Measurements from ENCODE around the gene OTUD4. TPM values are rescaled to one million over a fixed set of nuclear protein-coding genes. Genes with fewer than 3 reads are reported as not detected.
"Not testable (repeated sequence)": the region's sequence is repeated elsewhere in the genome, so short reads cannot be mapped to it uniquely, and the experiment has no call there.

OTUD4 gene, protein sequence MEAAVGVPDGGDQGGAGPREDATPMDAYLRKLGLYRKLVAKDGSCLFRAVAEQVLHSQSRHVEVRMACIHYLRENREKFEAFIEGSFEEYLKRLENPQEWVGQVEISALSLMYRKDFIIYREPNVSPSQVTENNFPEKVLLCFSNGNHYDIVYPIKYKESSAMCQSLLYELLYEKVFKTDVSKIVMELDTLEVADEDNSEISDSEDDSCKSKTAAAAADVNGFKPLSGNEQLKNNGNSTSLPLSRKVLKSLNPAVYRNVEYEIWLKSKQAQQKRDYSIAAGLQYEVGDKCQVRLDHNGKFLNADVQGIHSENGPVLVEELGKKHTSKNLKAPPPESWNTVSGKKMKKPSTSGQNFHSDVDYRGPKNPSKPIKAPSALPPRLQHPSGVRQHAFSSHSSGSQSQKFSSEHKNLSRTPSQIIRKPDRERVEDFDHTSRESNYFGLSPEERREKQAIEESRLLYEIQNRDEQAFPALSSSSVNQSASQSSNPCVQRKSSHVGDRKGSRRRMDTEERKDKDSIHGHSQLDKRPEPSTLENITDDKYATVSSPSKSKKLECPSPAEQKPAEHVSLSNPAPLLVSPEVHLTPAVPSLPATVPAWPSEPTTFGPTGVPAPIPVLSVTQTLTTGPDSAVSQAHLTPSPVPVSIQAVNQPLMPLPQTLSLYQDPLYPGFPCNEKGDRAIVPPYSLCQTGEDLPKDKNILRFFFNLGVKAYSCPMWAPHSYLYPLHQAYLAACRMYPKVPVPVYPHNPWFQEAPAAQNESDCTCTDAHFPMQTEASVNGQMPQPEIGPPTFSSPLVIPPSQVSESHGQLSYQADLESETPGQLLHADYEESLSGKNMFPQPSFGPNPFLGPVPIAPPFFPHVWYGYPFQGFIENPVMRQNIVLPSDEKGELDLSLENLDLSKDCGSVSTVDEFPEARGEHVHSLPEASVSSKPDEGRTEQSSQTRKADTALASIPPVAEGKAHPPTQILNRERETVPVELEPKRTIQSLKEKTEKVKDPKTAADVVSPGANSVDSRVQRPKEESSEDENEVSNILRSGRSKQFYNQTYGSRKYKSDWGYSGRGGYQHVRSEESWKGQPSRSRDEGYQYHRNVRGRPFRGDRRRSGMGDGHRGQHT
- 10 to 100 TPM; 33.7 to 44.8 (median 35.9) TPM for total RNA-seq

DNA sequence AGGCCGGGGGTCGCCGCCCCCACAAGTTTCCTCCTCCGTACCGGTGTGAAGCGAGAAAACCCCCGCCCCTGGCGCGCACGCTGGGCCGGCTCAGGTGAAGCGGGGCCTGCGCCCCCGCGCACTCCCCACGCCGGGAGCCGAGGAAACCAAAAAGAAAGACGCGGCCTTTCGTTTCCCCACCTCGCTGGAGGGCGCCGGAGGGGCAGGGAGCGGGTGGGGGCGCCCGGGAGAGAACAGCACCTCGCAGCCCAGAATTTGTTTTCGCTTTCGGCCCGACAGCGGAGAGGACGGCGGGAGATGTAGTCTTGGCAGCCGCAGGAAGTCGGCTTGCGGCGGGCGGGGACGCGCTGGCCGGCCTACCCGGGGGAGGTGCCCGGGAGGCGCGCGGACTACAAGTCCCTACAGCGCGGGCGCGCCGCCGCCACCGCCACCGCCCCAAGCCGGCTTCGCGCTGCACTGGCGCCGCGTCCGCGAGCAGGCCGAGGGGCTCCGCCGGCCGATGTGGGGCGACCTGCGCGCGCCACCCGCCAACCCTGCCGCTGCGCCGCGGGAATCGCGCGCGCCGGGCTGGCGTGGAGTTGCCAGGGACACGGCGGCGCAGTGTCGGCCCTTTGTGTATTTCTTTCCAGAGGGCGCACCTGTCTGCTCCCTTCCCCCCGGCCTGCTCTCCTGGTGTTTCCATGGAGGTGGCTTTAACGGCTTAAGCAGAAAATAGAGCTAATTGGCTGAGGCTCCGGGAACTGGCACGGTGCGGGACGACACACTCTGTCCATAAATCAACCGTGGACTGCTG lies at the start of gene OTUD4:
Gene OTUD4, minus strand, starts transcription at position 292 of the 793 bp plus-strand sequence. CDS start 616 bp downstream, outside the sequence.
- 0 to 1% methylated on average over 20 to 43 of the region's 94 CpGs for WGBS, 2 donors
- H3K9me3 ChIP-seq, result no peaks in the 10 kb centered on the region
- peak within 1 kb of the TSS; percentile 92 to 100 (median 99) for H3K27ac ChIP-seq
- no peaks in the 10 kb centered on the region for H3K27me3 ChIP-seq
- DNase-seq (ENCODE audit: low spot score in 2 of 2), result peak; percentile 86 to 87
- peaks cover 0 to 42% (median 24%) of the 10 kb centered on the region in 4 donors for H3K4me1 ChIP-seq
- no peaks in the 10 kb centered on the region for H3K36me3 ChIP-seq
- peak within 1 kb of the TSS; percentile 73 to 100 (median 94) for H3K4me3 ChIP-seq
- peak in 1 of 2 donors; percentile 94 for TF ChIP-seq EP300 (IDR thresholded peaks at IDR 0.05)
- peak; percentile 58 to 75 for TF ChIP-seq POLR2A (IDR thresholded peaks at IDR 0.05)
- TF ChIP-seq, protein P1, sequence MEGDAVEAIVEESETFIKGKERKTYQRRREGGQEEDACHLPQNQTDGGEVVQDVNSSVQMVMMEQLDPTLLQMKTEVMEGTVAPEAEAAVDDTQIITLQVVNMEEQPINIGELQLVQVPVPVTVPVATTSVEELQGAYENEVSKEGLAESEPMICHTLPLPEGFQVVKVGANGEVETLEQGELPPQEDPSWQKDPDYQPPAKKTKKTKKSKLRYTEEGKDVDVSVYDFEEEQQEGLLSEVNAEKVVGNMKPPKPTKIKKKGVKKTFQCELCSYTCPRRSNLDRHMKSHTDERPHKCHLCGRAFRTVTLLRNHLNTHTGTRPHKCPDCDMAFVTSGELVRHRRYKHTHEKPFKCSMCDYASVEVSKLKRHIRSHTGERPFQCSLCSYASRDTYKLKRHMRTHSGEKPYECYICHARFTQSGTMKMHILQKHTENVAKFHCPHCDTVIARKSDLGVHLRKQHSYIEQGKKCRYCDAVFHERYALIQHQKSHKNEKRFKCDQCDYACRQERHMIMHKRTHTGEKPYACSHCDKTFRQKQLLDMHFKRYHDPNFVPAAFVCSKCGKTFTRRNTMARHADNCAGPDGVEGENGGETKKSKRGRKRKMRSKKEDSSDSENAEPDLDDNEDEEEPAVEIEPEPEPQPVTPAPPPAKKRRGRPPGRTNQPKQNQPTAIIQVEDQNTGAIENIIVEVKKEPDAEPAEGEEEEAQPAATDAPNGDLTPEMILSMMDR (IDR thresholded peaks at IDR 0.05), result peak in 2 of 5 experiments; percentile 17 to 46

DNA sequence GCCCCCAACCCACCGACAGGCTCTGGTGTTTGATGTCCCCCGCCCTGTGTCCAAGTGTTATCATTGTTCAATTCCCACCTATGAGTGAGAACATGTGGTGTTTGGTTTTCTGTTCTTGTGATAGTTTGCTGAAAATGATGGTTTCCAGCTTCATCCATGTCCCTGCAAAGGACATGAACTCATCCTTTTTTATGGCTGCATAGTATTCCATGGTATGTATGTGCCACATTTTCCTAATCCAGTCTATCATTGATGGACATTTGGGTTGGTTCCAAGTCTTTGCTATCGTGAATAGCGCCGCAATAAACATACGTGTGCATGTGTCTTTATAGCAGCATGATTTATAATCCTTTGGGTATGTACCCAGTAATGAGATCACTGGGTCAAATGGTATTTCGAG lies 42.8 kb upstream of the OTUD4 start:
- H3K27me3 ChIP-seq; DNase-seq (ENCODE audit: low spot score in 2 of 2); H3K4me3 ChIP-seq; H3K4me1 ChIP-seq; H3K27ac ChIP-seq; H3K9me3 ChIP-seq; H3K36me3 ChIP-seq: not testable (repeated sequence)
- WGBS, 2 donors, result 91 to 94% methylated on average over 7 of the region's 7 CpGs

DNA sequence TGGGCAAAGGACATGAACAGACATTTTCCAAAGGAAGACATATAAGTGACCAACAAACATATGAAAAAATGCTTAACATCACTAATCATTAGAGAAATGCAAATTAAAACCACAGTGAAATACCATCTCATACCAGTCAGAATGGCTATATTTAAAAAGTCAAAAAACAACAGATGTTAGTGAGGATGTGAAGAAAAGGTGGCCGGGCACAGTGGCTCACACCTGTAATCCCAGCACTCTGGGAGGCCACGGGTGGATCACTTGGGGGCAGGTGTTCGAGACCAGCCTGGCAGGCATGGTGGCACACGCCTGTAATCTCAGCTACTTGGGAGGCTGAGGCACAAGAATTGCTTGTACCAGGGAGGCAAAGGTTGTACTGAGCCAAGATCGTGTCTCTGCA lies 41.1 kb upstream of the OTUD4 start:
- 86 to 87% methylated on average over 5 of the region's 5 CpGs for WGBS, 2 donors
- H3K4me3 ChIP-seq; H3K36me3 ChIP-seq; H3K27me3 ChIP-seq; H3K9me3 ChIP-seq; H3K27ac ChIP-seq; H3K4me1 ChIP-seq; DNase-seq (ENCODE audit: low spot score in 2 of 2): not testable (repeated sequence)

DNA sequence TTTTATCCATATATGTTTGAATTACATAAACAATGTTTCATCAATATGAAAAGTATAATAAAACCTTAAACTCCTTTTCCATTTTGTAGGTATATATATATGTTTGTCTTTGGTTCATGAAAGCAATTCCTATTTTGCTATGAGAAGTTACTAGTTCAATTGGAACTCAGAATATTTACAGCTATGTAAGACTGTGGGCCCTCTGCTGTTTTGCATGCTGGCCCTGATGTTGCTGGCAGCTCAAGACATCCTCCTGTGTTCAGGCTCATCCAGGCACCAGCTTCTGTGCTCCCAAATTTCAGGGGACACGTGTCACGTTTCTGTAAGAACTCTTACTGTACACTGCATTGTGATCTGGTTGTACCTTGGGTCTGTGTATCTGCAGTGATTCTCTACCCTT lies 38.7 kb upstream of the OTUD4 start:
- no peak for TF ChIP-seq POLR2A (IDR thresholded peaks at IDR 0.05)
- TF ChIP-seq, protein P1 (IDR thresholded peaks at IDR 0.05), result no peak
- no peak for TF ChIP-seq EP300 (IDR thresholded peaks at IDR 0.05)
- DNase-seq (ENCODE audit: low spot score in 2 of 2), result no peak
- Histone ChIP-seq H3K27me3 (no peaks in the 10 kb centered on the region), H3K36me3 (no peaks in the 10 kb centered on the region), H3K4me3 (no peak overlapping the region), H3K4me1 (peaks cover 0 to 3% (median 0%) of the 10 kb centered on the region in 4 donors), H3K9me3 (no peaks in the 10 kb centered on the region), H3K27ac (no peak overlapping the region)
- 90 to 91% methylated on average over 2 of the region's 2 CpGs for WGBS, 2 donors

DNA sequence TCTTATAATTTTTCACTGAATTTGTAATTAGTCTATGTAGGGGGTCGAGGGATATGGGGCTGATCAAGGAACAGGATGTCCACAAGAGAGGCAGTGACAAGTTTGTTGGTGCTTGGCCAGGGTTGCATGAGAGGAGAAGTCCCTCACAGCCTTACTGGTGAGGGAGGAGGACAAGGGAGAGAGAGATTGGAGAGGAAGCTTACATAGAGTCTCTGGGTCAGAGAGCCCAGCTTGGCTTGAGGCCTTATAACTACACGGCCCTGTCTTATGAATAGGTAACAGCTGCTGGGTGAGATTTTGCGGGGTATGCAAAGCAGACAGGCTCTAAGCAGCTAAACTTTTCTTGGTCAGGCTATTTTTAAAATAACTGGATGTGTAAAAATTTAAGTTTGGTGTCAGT lies 37.9 kb upstream of the OTUD4 start:
- DNase-seq (ENCODE audit: low spot score in 2 of 2), result no peak
- no peak for TF ChIP-seq EP300 (IDR thresholded peaks at IDR 0.05)
- TF ChIP-seq, protein P1 (IDR thresholded peaks at IDR 0.05), result no peak
- TF ChIP-seq POLR2A (IDR thresholded peaks at IDR 0.05), result no peak

More for the DNA sequence above, 37.9 kb upstream of the OTUD4 start:
- Histone ChIP-seq H3K36me3 (no peaks in the 10 kb centered on the region), H3K4me3 (no peak overlapping the region), H3K27ac (no peak overlapping the region), H3K9me3 (no peaks in the 10 kb centered on the region), H3K4me1 (peaks cover 0 to 3% (median 0%) of the 10 kb centered on the region in 4 donors), H3K27me3 (no peaks in the 10 kb centered on the region)
- WGBS, 2 donors, result 55 to 64% methylated on average over 3 of the region's 3 CpGs

Data from tibial nerve (tissue), 4 donors.